ENCODE data around the gene RIMS4. TPM values are rescaled to one million over a fixed set of nuclear protein-coding genes. Genes with fewer than 3 reads are reported as not detected.

The RIMS4 gene
- total and polyA plus RNA-seq, 10 of the 15 experiments (the other 5 are each of a cell fraction or from before 2014, with no cell fraction given): under 0.01 to 0.07 (median 0.05) TPM; not detected in 5

DNA sequence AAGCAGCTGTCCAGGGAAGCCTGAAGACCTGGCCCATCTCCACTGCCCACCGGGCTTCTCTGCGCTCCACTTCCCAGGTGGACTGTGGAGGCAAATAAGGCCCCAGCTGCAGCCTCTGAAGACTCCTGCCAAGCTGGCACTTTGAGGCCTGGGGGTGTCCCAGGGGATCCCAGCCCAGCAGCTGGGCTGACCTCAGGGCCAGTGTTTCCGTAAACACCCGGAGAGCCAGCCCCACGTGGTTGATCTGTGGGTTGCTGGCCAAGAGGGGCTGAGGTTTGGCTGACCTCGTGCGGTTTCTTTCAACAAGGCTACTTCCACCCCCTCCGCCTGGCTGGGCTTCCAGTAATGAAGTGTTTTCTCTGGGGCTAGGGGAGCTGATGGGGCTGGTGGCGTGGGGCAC lies 107.6 kb downstream of the RIMS4 start (continued):
- TF ChIP-seq MXI1 (IDR thresholded peaks at IDR 0.05; ENCODE audit: low read depth, low read length) (0 out of 2 replicates have a peak, but pooled peaks have one; percentile 21), EP300 (IDR thresholded peaks at IDR 0.05; ENCODE audit: borderline replicate concordance in 1 of 2, control insufficient read depth in 1 of 2, low read depth in 2 of 2, low read length in 2 of 2) (peak in 1 of 2 experiments; percentile 30; a peak in 1 of 4 replicates), TCF3 (IDR thresholded peaks at IDR 0.05; ENCODE audit: borderline replicate concordance, insufficient read depth, low read depth, low read length) (0 out of 2 replicates have a peak, but pooled peaks have one; percentile 28), BACH1 (IDR thresholded peaks at IDR 0.05; ENCODE audit: borderline replicate concordance) (no peak), SMC3 (IDR thresholded peaks at IDR 0.05; ENCODE audit: borderline replicate concordance, low read length) (no peak), TBL1XR1 (IDR thresholded peaks at IDR 0.05; ENCODE audit: low read depth, low read length) (0 out of 2 replicates have a peak, but pooled peaks have one; percentile 27), TCF12 (IDR thresholded peaks at IDR 0.05; ENCODE audit: low read depth, low read length) (peak; percentile 84; the same call in 1 of the 2 replicates), CBFB (IDR thresholded peaks at IDR 0.05; ENCODE audit: low read depth) (no peak), ZNF217 (IDR thresholded peaks at IDR 0.05) (no peak), SMARCA5 (IDR thresholded peaks at IDR 0.05) (no peak), POU2F2 (IDR thresholded peaks at IDR 0.05; ENCODE audit: borderline replicate concordance, low read depth, low read length) (no peak), DPF2 (IDR thresholded peaks at IDR 0.05) (0 out of 2 replicates have a peak, but pooled peaks have one; percentile 29), MTA2 (IDR thresholded peaks at IDR 0.05; ENCODE audit: low read depth) (peak; percentile 29; the same call in 1 of the 2 replicates), RFX5 (IDR thresholded peaks at IDR 0.05; ENCODE audit: low read depth, low read length) (no peak), ZNF622 (IDR thresholded peaks at IDR 0.05) (no peak), SIX5 (IDR thresholded peaks at IDR 0.05; ENCODE audit: low read depth, low read length, severe bottlenecking) (no peak), GATAD2B (conservative IDR thresholded peaks at IDR 0.05; ENCODE audit: low read depth) (no peak), TARDBP (IDR thresholded peaks at IDR 0.05; ENCODE audit: borderline replicate concordance) (no peak)
- TF ChIP-seq, protein P1, sequence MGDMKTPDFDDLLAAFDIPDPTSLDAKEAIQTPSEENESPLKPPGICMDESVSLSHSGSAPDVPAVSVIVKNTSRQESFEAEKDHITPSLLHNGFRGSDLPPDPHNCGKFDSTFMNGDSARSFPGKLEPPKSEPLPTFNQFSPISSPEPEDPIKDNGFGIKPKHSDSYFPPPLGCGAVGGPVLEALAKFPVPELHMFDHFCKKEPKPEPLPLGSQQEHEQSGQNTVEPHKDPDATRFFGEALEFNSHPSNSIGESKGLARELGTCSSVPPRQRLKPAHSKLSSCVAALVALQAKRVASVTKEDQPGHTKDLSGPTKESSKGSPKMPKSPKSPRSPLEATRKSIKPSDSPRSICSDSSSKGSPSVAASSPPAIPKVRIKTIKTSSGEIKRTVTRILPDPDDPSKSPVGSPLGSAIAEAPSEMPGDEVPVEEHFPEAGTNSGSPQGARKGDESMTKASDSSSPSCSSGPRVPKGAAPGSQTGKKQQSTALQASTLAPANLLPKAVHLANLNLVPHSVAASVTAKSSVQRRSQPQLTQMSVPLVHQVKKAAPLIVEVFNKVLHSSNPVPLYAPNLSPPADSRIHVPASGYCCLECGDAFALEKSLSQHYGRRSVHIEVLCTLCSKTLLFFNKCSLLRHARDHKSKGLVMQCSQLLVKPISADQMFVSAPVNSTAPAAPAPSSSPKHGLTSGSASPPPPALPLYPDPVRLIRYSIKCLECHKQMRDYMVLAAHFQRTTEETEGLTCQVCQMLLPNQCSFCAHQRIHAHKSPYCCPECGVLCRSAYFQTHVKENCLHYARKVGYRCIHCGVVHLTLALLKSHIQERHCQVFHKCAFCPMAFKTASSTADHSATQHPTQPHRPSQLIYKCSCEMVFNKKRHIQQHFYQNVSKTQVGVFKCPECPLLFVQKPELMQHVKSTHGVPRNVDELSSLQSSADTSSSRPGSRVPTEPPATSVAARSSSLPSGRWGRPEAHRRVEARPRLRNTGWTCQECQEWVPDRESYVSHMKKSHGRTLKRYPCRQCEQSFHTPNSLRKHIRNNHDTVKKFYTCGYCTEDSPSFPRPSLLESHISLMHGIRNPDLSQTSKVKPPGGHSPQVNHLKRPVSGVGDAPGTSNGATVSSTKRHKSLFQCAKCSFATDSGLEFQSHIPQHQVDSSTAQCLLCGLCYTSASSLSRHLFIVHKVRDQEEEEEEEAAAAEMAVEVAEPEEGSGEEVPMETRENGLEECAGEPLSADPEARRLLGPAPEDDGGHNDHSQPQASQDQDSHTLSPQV (IDR thresholded peaks at IDR 0.05): no peak
- TF ChIP-seq, protein P2, sequence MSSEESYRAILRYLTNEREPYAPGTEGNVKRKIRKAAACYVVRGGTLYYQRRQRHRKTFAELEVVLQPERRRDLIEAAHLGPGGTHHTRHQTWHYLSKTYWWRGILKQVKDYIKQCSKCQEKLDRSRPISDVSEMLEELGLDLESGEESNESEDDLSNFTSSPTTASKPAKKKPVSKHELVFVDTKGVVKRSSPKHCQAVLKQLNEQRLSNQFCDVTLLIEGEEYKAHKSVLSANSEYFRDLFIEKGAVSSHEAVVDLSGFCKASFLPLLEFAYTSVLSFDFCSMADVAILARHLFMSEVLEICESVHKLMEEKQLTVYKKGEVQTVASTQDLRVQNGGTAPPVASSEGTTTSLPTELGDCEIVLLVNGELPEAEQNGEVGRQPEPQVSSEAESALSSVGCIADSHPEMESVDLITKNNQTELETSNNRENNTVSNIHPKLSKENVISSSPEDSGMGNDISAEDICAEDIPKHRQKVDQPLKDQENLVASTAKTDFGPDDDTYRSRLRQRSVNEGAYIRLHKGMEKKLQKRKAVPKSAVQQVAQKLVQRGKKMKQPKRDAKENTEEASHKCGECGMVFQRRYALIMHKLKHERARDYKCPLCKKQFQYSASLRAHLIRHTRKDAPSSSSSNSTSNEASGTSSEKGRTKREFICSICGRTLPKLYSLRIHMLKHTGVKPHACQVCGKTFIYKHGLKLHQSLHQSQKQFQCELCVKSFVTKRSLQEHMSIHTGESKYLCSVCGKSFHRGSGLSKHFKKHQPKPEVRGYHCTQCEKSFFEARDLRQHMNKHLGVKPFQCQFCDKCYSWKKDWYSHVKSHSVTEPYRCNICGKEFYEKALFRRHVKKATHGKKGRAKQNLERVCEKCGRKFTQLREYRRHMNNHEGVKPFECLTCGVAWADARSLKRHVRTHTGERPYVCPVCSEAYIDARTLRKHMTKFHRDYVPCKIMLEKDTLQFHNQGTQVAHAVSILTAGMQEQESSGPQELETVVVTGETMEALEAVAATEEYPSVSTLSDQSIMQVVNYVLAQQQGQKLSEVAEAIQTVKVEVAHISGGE (CRISPR knock-in tag; IDR thresholded peaks at IDR 0.05): no peak
